Upper lobe of right lung (tissue), 1 donor: ENCODE measurements around the gene ATG9A. TPM values are rescaled to one million over a fixed set of nuclear protein-coding genes. Genes with fewer than 3 reads are reported as not detected.
"Not testable (repeated sequence)": the region's sequence is repeated elsewhere in the genome, so short reads cannot be mapped to it uniquely, and the experiment has no call there.

ENCODE experiments used
- ATAC-seq: fragments of 200-7000 bp; cut with Tn5 transposase; one replicate; pipeline ENCODE4 v1.9.1; 2020; ENCODE audit warnings: mild to moderate bottlenecking, moderate library complexity
- DNase-seq: peaks from one replicate; pipeline ENCODE4 v3.0.0-alpha.2; 2020
- H3K27ac ChIP-seq: fragments of 200-600 bp; one replicate; pipeline ENCODE4 v1.8.0; 2022
- H3K27me3 ChIP-seq: fragments of 200-600 bp; one replicate; pipeline ENCODE4 v1.8.0; 2022; ENCODE audit warnings: mild to moderate bottlenecking
- H3K36me3 ChIP-seq: fragments of 200-600 bp; one replicate; pipeline ENCODE4 v1.8.0; 2022
- H3K4me1 ChIP-seq: fragments of 200-600 bp; one replicate; pipeline ENCODE4 v1.8.0; 2022
- H3K4me3 ChIP-seq: fragments of 200-600 bp; one replicate; pipeline ENCODE4 v1.8.0; 2022; ENCODE audit warnings: mild to moderate bottlenecking
- H3K9me3 ChIP-seq: fragments of 200-600 bp; one replicate; pipeline ENCODE4 v1.8.0; 2022
- intact Hi-C: fragments of 100-400 bp; cut with DNase I; formaldehyde crosslinking; loops from one replicate; pipeline ENCODE4 v1.11.0; 2022
- total RNA-seq: library from RNA; stranded (reverse); fragmentation: NEBNext Ultra II Directional; extraction: Animal tissue kit (Norgen Biotek cat#: 25700); gene quantifications from one replicate; pipeline ENCODE4 v1.2.1, GENCODE V29; 2021
- TF ChIP-seq, protein P1 (sequence below): fragments of 200-600 bp; IDR thresholded peaks from one replicate; pipeline ENCODE4 v1.8.0; 2022; ENCODE audit warnings: antibody characterized with exemption
- donor health status: DM: no; HTN: yes; CAD: no; lungs with severe emphysema.

The ATG9A gene
- total RNA-seq, 1 donor from 2014 or later: 48.2 TPM

DNA sequence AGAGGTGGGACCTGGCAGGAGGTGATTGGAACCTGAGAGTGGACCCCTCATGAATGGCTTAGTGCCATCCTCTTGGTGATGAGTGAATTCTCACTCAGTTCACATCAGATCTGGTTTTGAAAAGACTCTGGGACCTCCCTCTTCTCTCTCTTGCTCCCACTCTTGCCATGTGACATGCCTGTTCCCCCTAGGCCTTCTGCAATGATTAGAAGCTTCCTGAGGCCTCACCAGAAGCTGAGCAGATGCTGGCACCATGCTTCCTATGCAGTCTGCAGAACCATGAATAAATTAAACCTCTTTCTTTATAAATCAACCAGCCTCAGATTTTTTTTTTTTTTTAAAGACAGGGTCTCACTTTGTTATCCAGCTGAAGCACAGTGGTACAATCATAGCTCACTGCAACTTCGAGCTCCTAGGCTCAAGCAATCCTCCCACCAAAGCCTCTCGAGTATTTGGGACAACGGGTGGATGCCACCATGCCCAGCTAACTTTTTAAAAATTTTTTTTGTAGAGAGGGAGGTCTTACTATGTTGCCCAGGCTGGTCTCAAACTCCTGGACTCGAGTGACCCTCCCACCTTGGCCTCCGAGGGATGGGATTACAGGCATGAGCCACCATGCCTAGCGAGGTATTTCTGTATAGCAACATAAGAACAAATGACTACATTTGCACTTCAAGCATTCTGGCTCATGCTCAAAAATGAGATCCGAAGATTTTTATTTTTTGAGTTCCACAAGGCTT is 24.8 kb downstream of the ATG9A start:
- H3K4me1 ChIP-seq: peaks cover 18% of the 10 kb centered on the region
- intact Hi-C loops: no loop called here
- TF ChIP-seq, protein P1, sequence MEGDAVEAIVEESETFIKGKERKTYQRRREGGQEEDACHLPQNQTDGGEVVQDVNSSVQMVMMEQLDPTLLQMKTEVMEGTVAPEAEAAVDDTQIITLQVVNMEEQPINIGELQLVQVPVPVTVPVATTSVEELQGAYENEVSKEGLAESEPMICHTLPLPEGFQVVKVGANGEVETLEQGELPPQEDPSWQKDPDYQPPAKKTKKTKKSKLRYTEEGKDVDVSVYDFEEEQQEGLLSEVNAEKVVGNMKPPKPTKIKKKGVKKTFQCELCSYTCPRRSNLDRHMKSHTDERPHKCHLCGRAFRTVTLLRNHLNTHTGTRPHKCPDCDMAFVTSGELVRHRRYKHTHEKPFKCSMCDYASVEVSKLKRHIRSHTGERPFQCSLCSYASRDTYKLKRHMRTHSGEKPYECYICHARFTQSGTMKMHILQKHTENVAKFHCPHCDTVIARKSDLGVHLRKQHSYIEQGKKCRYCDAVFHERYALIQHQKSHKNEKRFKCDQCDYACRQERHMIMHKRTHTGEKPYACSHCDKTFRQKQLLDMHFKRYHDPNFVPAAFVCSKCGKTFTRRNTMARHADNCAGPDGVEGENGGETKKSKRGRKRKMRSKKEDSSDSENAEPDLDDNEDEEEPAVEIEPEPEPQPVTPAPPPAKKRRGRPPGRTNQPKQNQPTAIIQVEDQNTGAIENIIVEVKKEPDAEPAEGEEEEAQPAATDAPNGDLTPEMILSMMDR: no peak
- H3K27me3 ChIP-seq: no peaks in the 10 kb centered on the region
- DNase-seq (no peak), ATAC-seq (no peak)
- no peak overlapping the region for H3K4me3 ChIP-seq
- no peak overlapping the region for H3K27ac ChIP-seq
- H3K9me3 ChIP-seq: no peaks in the 10 kb centered on the region
- peaks cover 15% of the 10 kb centered on the region for H3K36me3 ChIP-seq

DNA sequence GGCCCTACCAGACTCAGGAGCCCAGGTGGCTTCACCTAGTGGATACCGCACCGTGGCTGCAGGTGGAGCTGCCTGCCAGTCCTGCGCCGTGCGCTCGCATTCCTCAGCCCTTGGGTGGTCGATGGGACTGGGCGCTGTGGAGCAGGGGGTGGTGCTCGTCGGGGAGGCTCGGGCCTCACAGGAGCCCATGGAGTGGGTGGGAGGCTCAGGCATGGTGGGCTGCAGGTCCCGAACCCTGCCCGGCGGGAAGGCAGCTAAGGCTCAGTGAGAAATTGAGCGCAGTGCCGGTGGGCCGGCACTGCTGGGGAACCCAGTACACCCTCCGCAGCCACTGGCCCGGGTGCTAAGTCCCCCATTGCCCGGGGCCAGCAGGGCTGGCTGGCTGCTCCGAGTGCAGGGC is 28.1 kb downstream of the ATG9A start:
- H3K4me1 ChIP-seq, H3K36me3 ChIP-seq, intact Hi-C loops, H3K9me3 ChIP-seq, H3K4me3 ChIP-seq, DNase-seq, ATAC-seq, H3K27me3 ChIP-seq, H3K27ac ChIP-seq: not testable (repeated sequence)

GRCh38 chr2:219200502-219201326 is 28.7 kb downstream of the ATG9A start:
- not testable (repeated sequence) for H3K27me3 ChIP-seq

DNA sequence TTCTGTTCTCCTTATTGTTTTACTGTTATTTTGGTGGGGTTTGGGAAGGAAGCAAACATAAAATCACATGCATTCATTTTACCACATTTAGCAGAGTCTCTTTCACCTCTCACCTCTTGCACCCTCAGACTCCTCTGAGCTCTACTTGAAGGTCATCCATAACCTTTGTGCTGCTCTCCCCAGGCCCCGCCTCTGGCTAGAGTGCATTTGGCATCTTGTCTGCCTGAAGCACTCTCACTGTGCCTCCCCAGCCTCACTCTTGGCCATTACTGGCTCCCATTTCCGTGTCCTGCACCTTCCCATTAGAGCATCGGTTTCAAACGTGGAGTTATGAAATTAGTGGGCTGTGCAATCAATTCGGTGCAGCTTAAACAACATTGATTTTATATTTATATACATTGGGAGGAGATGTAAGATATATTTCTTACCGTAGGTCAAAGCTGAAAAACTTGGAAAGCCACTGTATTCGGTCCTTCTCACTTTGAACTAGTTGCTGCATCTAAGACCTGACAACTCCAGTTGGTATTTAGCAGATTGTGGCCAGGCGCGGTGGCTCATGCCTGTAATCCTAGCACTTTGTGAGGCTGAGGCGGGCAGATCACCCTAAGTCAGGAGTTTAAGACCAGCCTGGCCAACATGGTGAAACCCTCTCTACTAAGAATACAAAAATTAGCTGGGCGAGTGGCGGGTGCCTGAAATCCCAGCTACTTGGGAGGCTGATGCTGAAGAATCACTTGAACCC is 29.8 kb downstream of the ATG9A start:
- H3K4me3 ChIP-seq: no peak overlapping the region
- DNase-seq: no peak
- no peak for ATAC-seq
- no peaks in the 10 kb centered on the region for H3K9me3 ChIP-seq
- no peaks in the 10 kb centered on the region for H3K27me3 ChIP-seq
- no peaks in the 10 kb centered on the region for H3K4me1 ChIP-seq
- TF ChIP-seq, protein P1: no peak
- intact Hi-C loops: no loop called here
- H3K27ac ChIP-seq: no peak overlapping the region
- no peaks in the 10 kb centered on the region for H3K36me3 ChIP-seq

More at GRCh38 chr2:219200502-219201326, 28.7 kb downstream of the ATG9A start:
- DNase-seq, H3K4me1 ChIP-seq, H3K27ac ChIP-seq, H3K36me3 ChIP-seq, H3K9me3 ChIP-seq, intact Hi-C loops, ATAC-seq, H3K4me3 ChIP-seq: not testable (repeated sequence)

DNA sequence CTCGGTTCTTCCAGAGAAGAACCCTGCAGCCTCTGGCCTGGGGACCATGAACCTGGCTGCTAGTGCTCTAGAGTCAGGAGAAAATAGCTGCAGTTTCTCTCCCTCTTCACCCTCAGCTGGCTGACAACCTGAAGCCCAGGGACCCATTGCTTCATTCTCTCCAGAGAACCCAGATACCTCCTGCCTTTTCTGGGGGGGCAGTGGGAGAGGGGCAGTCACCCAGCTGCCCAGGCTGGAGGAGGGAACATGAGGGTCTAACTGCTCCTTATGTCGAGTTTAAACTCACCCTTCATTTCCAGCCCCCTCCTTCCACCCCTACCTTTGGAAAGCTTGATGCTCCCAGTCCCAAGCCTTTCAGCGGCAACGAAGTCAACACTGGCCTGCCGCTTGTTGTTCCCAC is 30.5 kb downstream of the ATG9A start:
- H3K9me3 ChIP-seq: no peaks in the 10 kb centered on the region
- H3K27ac ChIP-seq: no peak overlapping the region
- no peaks in the 10 kb centered on the region for H3K36me3 ChIP-seq
- no peaks in the 10 kb centered on the region for H3K27me3 ChIP-seq
- no peak overlapping the region for H3K4me3 ChIP-seq
- no peaks in the 10 kb centered on the region for H3K4me1 ChIP-seq
- no peak for DNase-seq
- intact Hi-C loops: no loop called here
- no peak for ATAC-seq
- TF ChIP-seq, protein P1: no peak

- Histone ChIP-seq H3K4me3 (no peak overlapping the region), H3K9me3 (no peaks in the 10 kb centered on the region), H3K4me1 (no peaks in the 10 kb centered on the region), H3K36me3 (no peaks in the 10 kb centered on the region), H3K27me3 (no peaks in the 10 kb centered on the region), H3K27ac (no peak overlapping the region)
- DNase-seq (no peak), ATAC-seq (no peak)
- intact Hi-C loops: no loop called here
- TF ChIP-seq, protein P1: no peak
Measured at GRCh38 chr2:219197388-219197787, 32.0 kb downstream of the ATG9A start.
